Thyroid gland (tissue), 4 donors: ENCODE measurements around the gene PROM1.

Source experiments
- POLR2A ChIP-seq, 2 donors: fragments of 450-650 bp; IDR thresholded peaks; one replicate each; pipeline ENCODE4 v1.6.1; 2017; ENCODE audit warnings: antibody characterized with exemption in 2 of 2, mild to moderate bottlenecking in 2 of 2, moderate library complexity in 1 of 2
- TF ChIP-seq, protein P1 (sequence below), 6 experiments: fragments of 200-600 bp in 3 of 6; fragments of 450-650 bp in 3 of 6; sonication (generic) in 3 of 6; IDR thresholded peaks; one replicate each; pipeline ENCODE4 v1.5.1; 2016 to 2019; ENCODE audit warnings: antibody characterized with exemption in 6 of 6, mild to moderate bottlenecking in 2 of 6, inconsistent platforms in 1 of 6, moderate library complexity in 1 of 6

DNA sequence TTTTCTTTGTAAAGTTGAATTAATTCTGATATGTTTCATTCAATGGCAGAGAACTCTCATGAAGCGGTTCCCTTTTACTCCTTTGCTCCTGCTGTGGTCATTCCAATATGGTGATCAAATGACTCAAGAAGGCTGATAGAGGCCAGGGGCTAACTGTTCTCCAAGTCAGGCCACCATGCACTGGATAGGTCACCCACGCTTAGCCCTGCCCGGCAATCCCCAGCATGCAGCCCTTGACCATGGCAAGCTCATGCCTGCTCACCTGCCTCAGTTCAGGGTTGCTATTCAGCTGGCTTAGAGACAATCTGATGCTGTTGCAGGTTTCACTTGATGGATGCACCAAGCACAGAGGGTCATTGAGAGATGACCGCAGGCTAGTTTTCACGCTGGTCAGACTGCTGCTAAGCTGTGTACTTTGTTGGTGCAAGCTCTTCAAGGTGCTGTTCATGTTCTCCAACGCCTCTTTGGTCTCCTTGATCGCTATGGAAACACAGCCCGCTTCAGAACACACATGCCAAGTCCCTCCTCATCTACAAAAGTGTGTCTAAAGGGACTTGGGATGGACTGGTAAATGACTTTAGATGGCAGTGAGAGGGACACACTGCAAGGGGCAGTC is 65.7 kb downstream of the PROM1 start:
- TF ChIP-seq, protein P1, sequence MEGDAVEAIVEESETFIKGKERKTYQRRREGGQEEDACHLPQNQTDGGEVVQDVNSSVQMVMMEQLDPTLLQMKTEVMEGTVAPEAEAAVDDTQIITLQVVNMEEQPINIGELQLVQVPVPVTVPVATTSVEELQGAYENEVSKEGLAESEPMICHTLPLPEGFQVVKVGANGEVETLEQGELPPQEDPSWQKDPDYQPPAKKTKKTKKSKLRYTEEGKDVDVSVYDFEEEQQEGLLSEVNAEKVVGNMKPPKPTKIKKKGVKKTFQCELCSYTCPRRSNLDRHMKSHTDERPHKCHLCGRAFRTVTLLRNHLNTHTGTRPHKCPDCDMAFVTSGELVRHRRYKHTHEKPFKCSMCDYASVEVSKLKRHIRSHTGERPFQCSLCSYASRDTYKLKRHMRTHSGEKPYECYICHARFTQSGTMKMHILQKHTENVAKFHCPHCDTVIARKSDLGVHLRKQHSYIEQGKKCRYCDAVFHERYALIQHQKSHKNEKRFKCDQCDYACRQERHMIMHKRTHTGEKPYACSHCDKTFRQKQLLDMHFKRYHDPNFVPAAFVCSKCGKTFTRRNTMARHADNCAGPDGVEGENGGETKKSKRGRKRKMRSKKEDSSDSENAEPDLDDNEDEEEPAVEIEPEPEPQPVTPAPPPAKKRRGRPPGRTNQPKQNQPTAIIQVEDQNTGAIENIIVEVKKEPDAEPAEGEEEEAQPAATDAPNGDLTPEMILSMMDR (IDR thresholded peaks at IDR 0.05) = no peak
- no peak for TF ChIP-seq POLR2A (IDR thresholded peaks at IDR 0.05)
